ENCODE data around the gene GLI3. TPM values are rescaled to one million over a fixed set of nuclear protein-coding genes. Genes with fewer than 3 reads are reported as not detected.
A peak's percentile ranks its signal among the peaks of the same experiment; 100 is the strongest.

The GLI3 gene
- total RNA-seq, 4 donors from 2014 or later = 3.0 to 9.0 (median 4.2) TPM

- Histone ChIP-seq H3K27me3 (no peaks in the 10 kb centered on the region), H3K36me3 (peaks cover 0 to 46% (median 4%) of the 10 kb centered on the region in 3 donors), H3K4me3 (no peak overlapping the region), H3K4me1 (peaks cover 0 to 26% (median 0%) of the 10 kb centered on the region in 3 donors), H3K9me3 (no peaks in the 10 kb centered on the region), H3K27ac (peak overlapping the region in 2 of 4 donors; percentile 33 to 40)
- TF ChIP-seq CTCF (IDR thresholded peaks at IDR 0.05) (no peak), POLR2A (IDR thresholded peaks at IDR 0.05) (no peak)
- 70 to 82% methylated on average over 4 of the region's 4 CpGs for WGBS, 2 donors
- no peak for DNase-seq
- intact Hi-C loops (cut with DNase I) = no loop called here
Observed at GRCh38 chr7:41974870-41975557, 262.0 kb downstream of the GLI3 start.

DNA sequence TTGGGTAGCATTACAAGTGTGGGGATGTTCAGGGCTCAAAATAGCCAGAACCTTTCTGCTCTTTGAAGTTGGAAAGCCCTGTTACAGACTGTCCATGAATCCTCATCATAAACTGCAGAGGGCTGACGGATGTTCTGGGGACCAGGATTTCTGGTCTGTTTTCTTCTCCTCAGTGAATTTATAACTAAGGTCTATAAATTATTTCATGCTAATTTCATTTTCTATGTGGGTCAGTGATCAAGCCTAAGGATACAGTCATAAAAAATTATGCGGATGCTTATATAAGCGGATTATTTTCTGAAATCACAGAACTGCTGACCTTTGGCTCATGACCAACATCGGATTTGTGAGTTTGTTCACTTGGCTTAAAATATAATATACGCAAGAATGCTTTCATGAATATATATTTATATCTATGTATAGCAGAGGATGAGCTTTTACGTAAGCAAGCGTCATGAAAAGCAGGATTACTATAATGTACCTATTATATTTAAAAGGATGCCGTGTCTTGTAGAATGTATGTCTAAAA lies 263.7 kb downstream of the GLI3 start:
- H3K36me3 ChIP-seq = peaks cover 0 to 52% (median 4%) of the 10 kb centered on the region in 3 donors
- intact Hi-C loops (cut with DNase I) = no loop called here
- H3K27me3 ChIP-seq = no peaks in the 10 kb centered on the region
- no peak overlapping the region for H3K4me3 ChIP-seq
- H3K4me1 ChIP-seq = peaks cover 0 to 14% (median 0%) of the 10 kb centered on the region in 3 donors
- no peak overlapping the region for H3K27ac ChIP-seq
- no peak for TF ChIP-seq POLR2A (IDR thresholded peaks at IDR 0.05)
- TF ChIP-seq CTCF (IDR thresholded peaks at IDR 0.05) = no peak
- 83 to 84% methylated on average over 8 of the region's 8 CpGs for WGBS, 2 donors
- DNase-seq = no peak
- no peaks in the 10 kb centered on the region for H3K9me3 ChIP-seq

DNA sequence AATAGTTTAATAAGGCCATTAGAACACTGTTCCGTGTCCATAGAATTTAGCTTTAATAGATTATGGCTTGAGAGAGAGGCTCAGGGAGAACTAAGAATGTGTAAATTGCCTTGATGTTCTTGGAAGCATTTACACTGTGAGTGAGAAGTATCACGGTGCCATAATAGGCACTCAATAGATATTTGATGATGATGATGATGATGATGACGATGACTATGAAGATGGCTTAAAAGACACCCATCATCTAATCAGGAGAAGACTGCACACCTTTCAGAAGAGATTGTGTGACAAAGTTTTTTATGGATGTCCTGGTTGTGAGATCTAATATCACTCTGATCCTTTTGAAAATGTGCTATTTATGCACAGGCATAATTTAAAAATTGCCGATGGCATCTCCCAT lies 264.2 kb downstream of the GLI3 start:
- Histone ChIP-seq H3K4me1 (peaks cover 0 to 12% (median 0%) of the 10 kb centered on the region in 3 donors), H3K4me3 (no peak overlapping the region), H3K36me3 (peaks cover 0 to 50% (median 4%) of the 10 kb centered on the region in 3 donors), H3K27ac (no peak overlapping the region), H3K27me3 (no peaks in the 10 kb centered on the region), H3K9me3 (no peaks in the 10 kb centered on the region)
- TF ChIP-seq CTCF (IDR thresholded peaks at IDR 0.05) (no peak), POLR2A (IDR thresholded peaks at IDR 0.05) (no peak)
- intact Hi-C loops (cut with DNase I) = no loop called here
- WGBS, 2 donors = 90 to 92% methylated on average over 4 of the region's 4 CpGs
- DNase-seq = no peak

DNA sequence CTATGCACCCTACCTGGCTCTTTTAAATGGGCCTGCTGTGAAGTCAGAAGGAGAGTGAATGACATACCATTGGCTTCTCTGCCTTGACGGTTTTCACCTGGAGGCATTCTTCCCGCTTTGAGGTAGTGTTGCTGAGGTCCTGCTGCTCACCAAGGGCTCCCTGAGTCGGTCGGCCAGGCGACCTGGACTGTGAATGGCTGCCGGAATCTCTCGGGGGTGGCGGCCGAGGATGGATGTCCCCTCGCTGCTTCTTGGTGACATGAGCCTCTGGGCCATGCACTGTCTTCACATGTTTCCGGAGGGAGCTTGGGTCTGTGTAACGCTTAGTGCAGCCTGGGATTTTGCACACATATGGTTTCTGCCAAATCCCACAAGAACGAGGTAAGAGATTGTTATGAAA lies 264.7 kb downstream of the GLI3 start:
- Histone ChIP-seq H3K36me3 (peaks cover 0 to 52% (median 4%) of the 10 kb centered on the region in 3 donors), H3K9me3 (no peaks in the 10 kb centered on the region), H3K4me3 (no peak overlapping the region), H3K27ac (no peak overlapping the region), H3K27me3 (no peaks in the 10 kb centered on the region), H3K4me1 (peaks cover 0 to 7% (median 0%) of the 10 kb centered on the region in 3 donors)
- TF ChIP-seq CTCF (IDR thresholded peaks at IDR 0.05) (no peak), POLR2A (IDR thresholded peaks at IDR 0.05) (no peak)
- DNase-seq = no peak
- intact Hi-C loops (cut with DNase I) = no loop called here
- 94 to 95% methylated on average over 6 to 9 of the region's 13 CpGs for WGBS, 2 donors

- Histone ChIP-seq H3K4me1 (peaks cover 0 to 2% (median 0%) of the 10 kb centered on the region in 3 donors), H3K36me3 (peaks cover 0 to 56% (median 4%) of the 10 kb centered on the region in 3 donors), H3K27ac (no peak overlapping the region), H3K9me3 (no peaks in the 10 kb centered on the region), H3K4me3 (no peak overlapping the region), H3K27me3 (no peaks in the 10 kb centered on the region)
- 76 to 98% methylated on average over 9 of the region's 9 CpGs for WGBS, 2 donors
- DNase-seq = no peak
- no peak for TF ChIP-seq CTCF (IDR thresholded peaks at IDR 0.05)
- no peak for TF ChIP-seq POLR2A (IDR thresholded peaks at IDR 0.05)
- intact Hi-C loops (cut with DNase I) = no loop called here
Observed at GRCh38 chr7:41971640-41972187, 265.3 kb downstream of the GLI3 start.
